Esophagus muscularis mucosa (tissue), 4 donors: ENCODE measurements around the gene ATP11C. TPM values are rescaled to one million over a fixed set of nuclear protein-coding genes. Genes with fewer than 3 reads are reported as not detected.

Experiments
- DNase-seq: peaks from one replicate; pipeline ENCODE4 v3.0.0-alpha.2; 2017; ENCODE audit errors: extremely low spot score
- H3K27ac ChIP-seq, 4 donors: fragments of 200-600 bp; sonication (generic); replicated peaks in 1 of 4; 1 replicate in 3 of 4; 2 replicates in 1 of 4; pipeline ENCODE4 v1.5.1; 2016 to 2019; ENCODE audit warnings: mild to moderate bottlenecking in 1 of 4
- H3K27me3 ChIP-seq, 4 donors: fragments of 200-600 bp; sonication (generic); one replicate each; pipeline versions ENCODE4 v1.5.1 to v1.6.0; 2016 to 2019
- H3K36me3 ChIP-seq, 4 donors: fragments of 200-600 bp; sonication (generic); one replicate each; pipeline ENCODE4 v1.5.1; 2016 to 2019
- H3K4me1 ChIP-seq, 4 donors: fragments of 200-600 bp; sonication (generic); one replicate each; pipeline ENCODE4 v1.5.1; 2016 to 2019
- H3K4me3 ChIP-seq, 4 donors: fragments of 200-600 bp; sonication (generic); 1 replicate in 2 of 4; 2 replicates in 2 of 4; pipeline ENCODE4 v1.5.1; 2016 to 2019; ENCODE audit warnings: mild to moderate bottlenecking in 4 of 4, moderate library complexity in 1 of 4
- H3K9me3 ChIP-seq, 4 donors: fragments of 200-600 bp; sonication (generic); 1 replicate in 3 of 4; 2 replicates in 1 of 4; pipeline ENCODE4 v1.5.1; 2016 to 2019
- EP300 ChIP-seq: sonication (generic); formaldehyde crosslinking; IDR thresholded peaks from one replicate; pipeline ENCODE4 v1.6.1; 2017; ENCODE audit warnings: antibody characterized with exemption
- POLR2A ChIP-seq: fragments of 450-650 bp; IDR thresholded peaks from one replicate; pipeline ENCODE4 v1.6.1; 2017; ENCODE audit warnings: antibody characterized with exemption, moderate library complexity, mild to moderate bottlenecking, low read depth
- POLR2AphosphoS5 ChIP-seq, 2 donors: sonication (generic); formaldehyde crosslinking; IDR thresholded peaks; one replicate each; pipeline ENCODE4 v1.6.1; 2017; ENCODE audit warnings: antibody characterized with exemption in 2 of 2
- WGBS: methylation state at CpG from one replicate; pipeline ENCODE4 v1.1.5; 2018; 5-methylcytosine and 5-hydroxymethylcytosine counted together
- intact Hi-C: fragments of 100-400 bp; cut with DNase I; formaldehyde crosslinking; loops from one replicate; pipeline ENCODE4 v1.15.1; 2023
- total RNA-seq, 4 donors: library from RNA; depleted of rRNA; stranded (reverse); fragments of >200 nt; gene quantifications; one replicate each; pipeline versions ENCODE4 v1.1.0 to v1.2.1, GENCODE V29; 2016
- TF ChIP-seq, protein P1 (sequence below), 3 experiments: fragments of 200-600 bp in 2 of 3; fragments of 450-650 bp in 1 of 3; sonication (generic) in 2 of 3; IDR thresholded peaks; one replicate each; pipeline ENCODE4 v1.5.1; 2017 to 2019; ENCODE audit warnings: antibody characterized with exemption in 3 of 3, mild to moderate bottlenecking in 2 of 3, moderate library complexity in 1 of 3

ATP11C gene
- total RNA-seq, 4 donors from 2014 or later = 17.9 to 29.2 (median 22.4) TPM

DNA sequence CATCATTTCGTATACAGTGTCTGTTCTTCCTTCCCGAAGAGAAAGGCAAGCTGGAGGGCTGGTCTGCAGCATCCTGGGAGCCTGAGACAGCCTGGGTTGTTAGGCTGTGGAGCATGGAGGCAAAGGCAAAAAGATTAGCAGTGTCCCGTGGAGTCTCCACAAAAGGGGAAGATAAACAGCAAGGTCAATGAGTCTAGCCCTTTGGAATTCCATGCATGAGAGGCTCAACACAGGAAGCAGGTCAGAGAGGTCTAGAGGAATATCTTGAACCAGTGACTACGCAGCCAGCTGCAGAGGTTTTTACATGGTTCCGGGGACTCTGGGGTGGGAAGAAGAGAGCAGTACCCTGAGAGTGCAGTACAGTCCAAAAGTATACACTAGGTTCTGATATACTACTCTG lies 212.7 kb downstream of the ATP11C start:
- H3K36me3 ChIP-seq = no peaks in the 10 kb centered on the region
- no peak for DNase-seq
- no peak overlapping the region for H3K27ac ChIP-seq
- TF ChIP-seq POLR2A (no peak), EP300 (no peak), POLR2AphosphoS5 (IDR thresholded peaks at IDR 0.05) (no peak)
- TF ChIP-seq, protein P1, sequence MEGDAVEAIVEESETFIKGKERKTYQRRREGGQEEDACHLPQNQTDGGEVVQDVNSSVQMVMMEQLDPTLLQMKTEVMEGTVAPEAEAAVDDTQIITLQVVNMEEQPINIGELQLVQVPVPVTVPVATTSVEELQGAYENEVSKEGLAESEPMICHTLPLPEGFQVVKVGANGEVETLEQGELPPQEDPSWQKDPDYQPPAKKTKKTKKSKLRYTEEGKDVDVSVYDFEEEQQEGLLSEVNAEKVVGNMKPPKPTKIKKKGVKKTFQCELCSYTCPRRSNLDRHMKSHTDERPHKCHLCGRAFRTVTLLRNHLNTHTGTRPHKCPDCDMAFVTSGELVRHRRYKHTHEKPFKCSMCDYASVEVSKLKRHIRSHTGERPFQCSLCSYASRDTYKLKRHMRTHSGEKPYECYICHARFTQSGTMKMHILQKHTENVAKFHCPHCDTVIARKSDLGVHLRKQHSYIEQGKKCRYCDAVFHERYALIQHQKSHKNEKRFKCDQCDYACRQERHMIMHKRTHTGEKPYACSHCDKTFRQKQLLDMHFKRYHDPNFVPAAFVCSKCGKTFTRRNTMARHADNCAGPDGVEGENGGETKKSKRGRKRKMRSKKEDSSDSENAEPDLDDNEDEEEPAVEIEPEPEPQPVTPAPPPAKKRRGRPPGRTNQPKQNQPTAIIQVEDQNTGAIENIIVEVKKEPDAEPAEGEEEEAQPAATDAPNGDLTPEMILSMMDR (IDR thresholded peaks at IDR 0.05) = no peak
- no peak overlapping the region for H3K4me3 ChIP-seq
- intact Hi-C loops = no loop called here
- no peaks in the 10 kb centered on the region for H3K4me1 ChIP-seq
- H3K9me3 ChIP-seq = no peaks in the 10 kb centered on the region
- no peaks in the 10 kb centered on the region for H3K27me3 ChIP-seq
- 65% methylated on average over 5 of the region's 5 CpGs for WGBS

DNA sequence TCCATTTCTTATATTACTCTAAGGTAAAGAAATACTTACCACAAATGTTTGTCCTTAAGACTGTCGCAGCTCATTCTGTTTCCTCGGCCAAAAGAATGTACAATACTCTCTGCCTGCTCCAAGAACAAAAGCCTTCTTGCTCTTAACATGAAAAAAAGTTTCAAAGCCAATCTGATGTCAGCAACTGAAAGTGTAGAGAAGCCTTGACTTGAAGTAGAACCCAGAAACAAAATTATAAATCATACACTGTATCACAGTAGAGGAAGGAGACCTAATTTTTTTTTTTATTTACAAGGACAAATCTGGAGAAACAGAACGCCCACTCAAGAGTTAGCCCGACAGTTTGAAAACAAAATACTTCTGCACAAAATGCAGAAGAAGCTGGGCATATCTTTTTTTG lies 224.8 kb downstream of the ATP11C start, which contains the start of gene MCF2:
MCF2 (minus strand) TSS at position 101 of the 400 bp plus-strand sequence. CDS start 56,423 bp downstream, outside the sequence.
- TF ChIP-seq POLR2AphosphoS5 (IDR thresholded peaks at IDR 0.05) = no peak
- TF ChIP-seq, protein P1 (IDR thresholded peaks at IDR 0.05) = no peak
- no peak for TF ChIP-seq POLR2A
- TF ChIP-seq EP300 = no peak
- WGBS = 73% methylated on average over 4 of the region's 4 CpGs
- intact Hi-C loops = no loop called here
- Histone ChIP-seq H3K4me3 (no peak within 1 kb of the TSS), H3K9me3 (no peaks in the 10 kb centered on the region), H3K4me1 (no peaks in the 10 kb centered on the region), H3K27me3 (no peaks in the 10 kb centered on the region), H3K27ac (no peak within 1 kb of the TSS), H3K36me3 (no peaks in the 10 kb centered on the region)
- DNase-seq = no peak

DNA sequence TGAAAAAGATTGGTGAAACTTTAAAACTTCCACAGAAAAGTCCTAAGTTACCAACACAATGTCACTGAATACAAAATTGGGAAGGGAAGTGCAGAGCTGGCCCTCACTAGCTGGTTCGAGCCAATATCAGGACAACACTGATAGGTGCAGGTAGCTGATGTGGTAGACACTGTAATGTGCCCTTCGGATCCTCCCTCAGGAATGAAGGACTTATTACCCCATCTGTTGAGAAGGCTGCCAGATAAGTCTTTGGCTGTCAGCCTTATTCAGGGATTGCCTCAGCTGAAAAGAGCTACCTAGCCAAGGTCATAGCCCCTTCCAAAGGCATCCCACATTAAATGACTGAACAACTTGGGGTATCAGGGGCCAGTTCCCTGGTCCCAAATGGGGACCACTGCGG lies 230.2 kb downstream of the ATP11C start:
- intact Hi-C loops = no loop called here
- no peaks in the 10 kb centered on the region for H3K4me1 ChIP-seq
- no peaks in the 10 kb centered on the region for H3K27me3 ChIP-seq
- no peak for DNase-seq
- no peak overlapping the region for H3K27ac ChIP-seq
- 83% methylated on average over 3 of the region's 3 CpGs for WGBS
- TF ChIP-seq POLR2A (no peak), EP300 (no peak), POLR2AphosphoS5 (IDR thresholded peaks at IDR 0.05) (no peak)
- TF ChIP-seq, protein P1 (IDR thresholded peaks at IDR 0.05) = no peak
- no peak overlapping the region for H3K4me3 ChIP-seq
- no peaks in the 10 kb centered on the region for H3K36me3 ChIP-seq
- H3K9me3 ChIP-seq = no peaks in the 10 kb centered on the region

DNA sequence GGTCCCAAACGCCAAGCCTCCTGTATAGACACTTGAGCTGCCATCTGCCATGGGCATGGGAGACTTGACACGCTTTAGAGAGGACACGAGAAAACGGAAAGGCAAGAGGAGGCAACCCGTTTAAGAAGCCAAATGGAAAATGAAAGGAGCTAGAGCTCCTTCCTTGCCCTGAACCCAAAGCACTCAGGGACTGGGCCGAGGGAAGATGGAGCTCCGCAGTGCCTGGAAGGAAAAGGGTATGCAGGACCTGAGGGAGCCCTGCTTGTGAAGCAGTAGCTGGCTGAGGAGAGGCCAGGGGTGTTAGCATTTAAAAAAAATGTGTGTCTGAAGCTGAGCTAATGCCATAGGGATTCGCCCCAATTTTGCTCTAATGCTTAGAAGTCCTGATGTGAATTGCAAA lies 239.9 kb downstream of the ATP11C start:
- Histone ChIP-seq H3K36me3 (no peaks in the 10 kb centered on the region), H3K9me3 (no peaks in the 10 kb centered on the region), H3K27ac (no peak overlapping the region), H3K4me3 (peak overlapping the region; percentile 40 to 53 (median 42)), H3K4me1 (peaks cover 0 to 14% (median 11%) of the 10 kb centered on the region in 4 donors), H3K27me3 (peaks cover 0 to 15% (median 6%) of the 10 kb centered on the region in 4 donors)
- no peak for DNase-seq
- WGBS = 61% methylated on average over 8 of the region's 8 CpGs
- intact Hi-C loops = no loop called here
- TF ChIP-seq, protein P1 (IDR thresholded peaks at IDR 0.05) = no peak
- no peak for TF ChIP-seq POLR2A

DNA sequence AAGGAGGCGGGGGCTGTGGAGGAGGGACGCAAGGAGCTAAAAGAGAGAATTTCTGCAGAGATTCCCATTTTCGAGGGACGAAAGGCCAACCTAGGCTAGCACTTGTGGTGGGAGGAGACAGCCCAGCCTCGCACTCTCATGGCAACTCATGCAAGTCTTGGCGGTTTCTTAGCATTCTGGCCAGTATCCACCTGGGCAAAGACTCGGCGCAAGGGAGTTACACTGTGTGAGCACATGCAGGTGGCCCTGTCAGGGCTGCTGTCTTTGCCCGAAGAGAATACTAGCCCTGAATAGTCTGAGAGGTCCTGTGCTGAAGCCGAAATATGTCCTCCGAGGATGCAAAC lies 240.4 kb downstream of the ATP11C start:
- H3K36me3 ChIP-seq = no peaks in the 10 kb centered on the region
- intact Hi-C loops = no loop called here
- peaks cover 0 to 15% (median 6%) of the 10 kb centered on the region in 4 donors for H3K27me3 ChIP-seq
- no peaks in the 10 kb centered on the region for H3K9me3 ChIP-seq
- 59% methylated on average over 11 of the region's 11 CpGs for WGBS
- peak overlapping the region; percentile 40 to 53 (median 42) for H3K4me3 ChIP-seq
- no peak for DNase-seq
- H3K4me1 ChIP-seq = peaks cover 0 to 14% (median 11%) of the 10 kb centered on the region in 4 donors
- no peak for TF ChIP-seq POLR2A
- no peak for TF ChIP-seq EP300
- TF ChIP-seq, protein P1 (IDR thresholded peaks at IDR 0.05) = no peak
- no peak for TF ChIP-seq POLR2AphosphoS5 (IDR thresholded peaks at IDR 0.05)
- H3K27ac ChIP-seq = no peak overlapping the region
